ENCODE measurements around the gene TIMM13.

Gene TIMM13

DNA sequence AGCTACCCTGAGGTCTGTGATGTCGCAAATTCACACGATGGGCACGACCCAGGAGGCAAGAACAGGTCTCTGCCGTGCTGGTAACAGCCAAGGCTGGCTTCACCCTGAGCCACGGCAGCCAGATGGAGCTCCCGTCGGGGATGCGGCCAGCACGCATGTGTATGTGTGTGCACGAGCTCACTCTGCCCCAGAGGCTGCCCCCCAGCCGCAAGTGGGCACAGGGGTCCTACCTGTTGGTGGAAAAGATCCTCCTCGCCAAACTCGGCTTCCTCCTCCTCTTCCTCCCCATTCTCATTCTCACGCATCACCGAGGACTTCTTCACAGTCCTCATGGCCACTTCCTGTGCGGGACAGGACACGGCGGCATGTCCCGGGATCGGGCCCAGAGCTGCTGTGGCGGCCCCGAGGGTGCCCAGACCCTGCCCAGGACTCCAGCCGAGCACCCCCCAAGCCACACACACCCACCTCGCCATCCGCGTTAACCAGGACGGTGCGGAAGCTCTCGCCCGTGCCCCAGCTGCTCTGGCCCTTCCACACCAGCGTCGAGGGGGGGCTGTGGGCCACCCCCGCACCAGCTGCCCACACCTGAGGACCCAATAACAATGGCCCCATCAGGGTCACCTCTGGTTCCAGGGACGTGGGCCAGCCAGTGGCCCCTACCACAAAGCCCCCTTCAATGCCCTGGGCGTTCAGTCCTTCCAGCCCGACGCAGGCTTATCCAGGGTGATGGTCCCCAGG, 4.1 kb upstream of the TIMM13 start:
- DNase-seq (ENCODE audit: low read depth) = no peak
- TF ChIP-seq, protein P1, sequence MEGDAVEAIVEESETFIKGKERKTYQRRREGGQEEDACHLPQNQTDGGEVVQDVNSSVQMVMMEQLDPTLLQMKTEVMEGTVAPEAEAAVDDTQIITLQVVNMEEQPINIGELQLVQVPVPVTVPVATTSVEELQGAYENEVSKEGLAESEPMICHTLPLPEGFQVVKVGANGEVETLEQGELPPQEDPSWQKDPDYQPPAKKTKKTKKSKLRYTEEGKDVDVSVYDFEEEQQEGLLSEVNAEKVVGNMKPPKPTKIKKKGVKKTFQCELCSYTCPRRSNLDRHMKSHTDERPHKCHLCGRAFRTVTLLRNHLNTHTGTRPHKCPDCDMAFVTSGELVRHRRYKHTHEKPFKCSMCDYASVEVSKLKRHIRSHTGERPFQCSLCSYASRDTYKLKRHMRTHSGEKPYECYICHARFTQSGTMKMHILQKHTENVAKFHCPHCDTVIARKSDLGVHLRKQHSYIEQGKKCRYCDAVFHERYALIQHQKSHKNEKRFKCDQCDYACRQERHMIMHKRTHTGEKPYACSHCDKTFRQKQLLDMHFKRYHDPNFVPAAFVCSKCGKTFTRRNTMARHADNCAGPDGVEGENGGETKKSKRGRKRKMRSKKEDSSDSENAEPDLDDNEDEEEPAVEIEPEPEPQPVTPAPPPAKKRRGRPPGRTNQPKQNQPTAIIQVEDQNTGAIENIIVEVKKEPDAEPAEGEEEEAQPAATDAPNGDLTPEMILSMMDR (IDR thresholded peaks at IDR 0.05; ENCODE audit: control insufficient read depth, insufficient read depth, low read depth, low read length, missing control alignments) = no peak
- H3K4me3 ChIP-seq (ENCODE audit: control insufficient read depth, low read depth, low read length) = no peak overlapping the region

DNA sequence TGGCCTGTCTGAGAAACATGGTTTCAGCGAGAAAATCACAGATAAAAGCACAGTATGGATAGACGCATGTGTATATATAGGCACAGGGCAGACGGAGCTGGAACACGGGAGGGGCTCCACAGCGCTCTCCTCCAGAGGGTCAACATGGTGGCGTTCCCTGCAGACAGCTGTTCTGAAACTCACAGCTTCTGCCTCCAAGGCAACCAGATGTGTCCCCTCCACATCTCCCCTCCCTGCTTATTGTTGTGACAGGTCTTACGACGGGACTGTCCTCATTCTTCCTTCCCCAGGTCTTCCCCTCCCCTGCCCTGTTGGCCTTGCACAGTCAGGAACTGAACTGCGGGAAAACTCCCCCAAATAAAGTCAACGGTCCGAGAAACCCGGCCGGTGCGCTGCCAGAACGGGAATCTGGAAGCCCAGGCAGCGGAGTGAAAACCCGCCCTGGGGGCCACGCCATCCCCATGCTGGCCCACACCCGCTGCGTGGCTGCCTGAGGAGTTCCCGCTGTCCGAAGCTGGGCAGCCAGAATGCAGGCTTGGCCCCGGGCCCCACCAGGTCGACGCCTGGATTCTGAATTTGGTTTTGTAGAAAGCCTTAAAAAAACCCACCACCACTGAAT, 2.6 kb upstream of the TIMM13 start:
- TF ChIP-seq, protein P1 (IDR thresholded peaks at IDR 0.05; ENCODE audit: control insufficient read depth, insufficient read depth, low read depth, low read length, missing control alignments) = no peak
- DNase-seq (ENCODE audit: low read depth) = no peak
- no peak overlapping the region for H3K4me3 ChIP-seq (ENCODE audit: control insufficient read depth, low read depth, low read length)

DNA sequence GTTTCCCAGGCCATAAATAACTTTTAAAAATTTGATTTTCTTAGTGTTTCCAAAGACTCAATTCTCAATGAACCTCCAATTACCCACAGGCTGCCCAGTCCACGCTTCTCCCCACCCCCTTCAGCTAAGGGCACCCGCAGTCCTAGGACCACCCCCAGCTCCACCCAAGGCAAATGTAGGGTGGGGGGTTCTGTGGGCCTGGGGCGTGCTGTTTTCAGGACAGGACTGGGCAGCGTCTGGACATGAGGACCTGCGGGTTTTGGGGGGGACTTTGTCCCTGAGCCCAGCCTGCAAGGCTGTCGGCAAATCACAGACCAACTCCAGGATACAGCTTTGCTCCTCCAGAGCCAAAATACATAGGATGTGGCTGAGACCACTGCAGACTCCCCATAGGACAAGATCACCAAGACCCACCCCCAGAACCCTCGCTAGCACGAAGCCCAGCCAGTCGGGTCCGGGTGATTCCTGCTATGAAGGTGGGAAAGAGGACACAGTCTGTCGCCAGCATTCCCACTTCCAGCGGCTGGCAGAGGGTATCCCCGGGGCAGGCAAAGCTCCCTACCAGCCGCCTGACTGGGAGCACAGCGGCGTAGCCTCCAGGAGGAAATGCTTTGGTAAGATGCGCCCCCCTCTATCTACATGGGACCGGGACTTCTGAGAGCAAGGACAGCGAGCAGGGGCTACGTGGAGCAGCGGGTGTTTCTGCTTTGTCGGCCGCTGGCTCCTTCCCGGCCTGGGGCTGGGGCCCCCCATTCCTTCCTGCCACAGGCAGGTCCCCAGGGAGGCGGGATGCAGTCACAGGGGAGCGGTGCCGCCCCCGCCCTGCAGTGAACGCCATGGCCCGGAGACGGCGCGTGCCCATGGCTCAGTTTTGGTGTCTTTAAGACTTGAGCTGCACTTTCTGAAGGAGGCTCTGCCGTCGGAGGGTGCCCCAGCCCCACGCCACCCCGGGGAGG, 1.6 kb upstream of the TIMM13 start:
- DNase-seq (ENCODE audit: low read depth) = no peak
- H3K4me3 ChIP-seq (ENCODE audit: control insufficient read depth, low read depth, low read length) = no peak overlapping the region
- TF ChIP-seq, protein P1 (IDR thresholded peaks at IDR 0.05; ENCODE audit: control insufficient read depth, insufficient read depth, low read depth, low read length, missing control alignments) = no peak

DNA sequence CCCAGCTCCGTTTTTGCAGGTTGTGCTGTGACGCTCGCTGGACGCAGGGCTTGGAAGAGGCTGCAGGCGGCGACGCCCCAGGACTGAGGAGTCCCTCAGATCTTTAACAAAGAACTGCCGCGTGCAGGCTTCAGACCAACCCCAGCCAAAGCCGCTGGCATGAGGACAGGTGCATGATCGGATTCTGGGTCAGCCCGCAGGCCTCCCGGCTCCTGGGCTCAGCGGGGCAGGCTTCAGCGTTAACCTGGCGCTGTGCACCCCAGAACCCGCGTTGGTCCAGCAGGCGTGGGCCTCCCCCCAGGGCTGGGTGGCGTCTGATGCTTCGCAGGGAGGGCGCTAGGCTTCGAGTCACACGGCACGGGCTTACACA, 920 bp upstream of the TIMM13 start:
- TF ChIP-seq, protein P1 (IDR thresholded peaks at IDR 0.05; ENCODE audit: control insufficient read depth, insufficient read depth, low read depth, low read length, missing control alignments) = no peak
- no peak overlapping the region for H3K4me3 ChIP-seq (ENCODE audit: control insufficient read depth, low read depth, low read length)
- DNase-seq (ENCODE audit: low read depth) = no peak

DNA sequence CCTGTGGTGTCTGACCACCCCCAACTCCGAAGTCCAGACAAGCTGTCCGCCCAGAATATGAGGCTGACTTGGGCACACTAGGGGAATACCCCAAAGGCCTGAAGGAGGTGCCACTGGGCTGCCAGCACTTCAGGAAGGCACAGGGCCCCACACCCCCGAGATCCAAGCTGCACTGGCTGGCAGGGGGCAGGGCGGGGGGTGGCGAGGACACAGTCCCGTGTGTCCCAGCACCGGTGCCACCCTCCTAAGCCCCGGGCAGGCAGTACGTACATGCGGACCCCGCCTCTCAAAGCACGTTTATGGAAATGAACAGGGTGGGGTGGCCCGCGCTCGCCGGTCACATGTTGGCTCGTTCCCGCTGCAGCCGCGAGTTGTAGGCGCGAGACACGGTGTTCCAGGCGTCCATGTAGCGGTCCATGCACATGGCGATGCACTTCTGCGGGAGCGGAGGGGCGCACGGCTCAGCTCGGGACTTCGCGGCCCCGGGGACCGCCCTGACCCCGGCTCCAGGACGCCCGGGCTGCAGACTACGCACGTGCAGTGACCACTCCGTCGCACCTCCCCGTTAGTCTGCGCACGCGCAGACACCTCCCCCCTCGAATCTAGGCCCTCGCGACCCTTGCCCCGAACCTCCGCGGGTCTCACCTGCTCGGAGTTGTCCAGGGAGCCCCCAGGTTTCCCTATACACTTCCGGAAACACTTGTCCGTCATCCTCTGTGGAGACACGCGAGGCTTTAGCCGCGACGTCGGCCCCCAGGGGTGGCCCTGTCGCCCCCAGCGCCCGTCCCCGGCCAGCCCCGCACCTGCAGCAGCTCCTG, 566 bp downstream of the TIMM13 start:
- H3K4me3 ChIP-seq (ENCODE audit: control insufficient read depth, low read depth, low read length) = peak overlapping the region; percentile 76
- DNase-seq (ENCODE audit: low read depth) = no peak
- TF ChIP-seq, protein P1 (IDR thresholded peaks at IDR 0.05; ENCODE audit: control insufficient read depth, insufficient read depth, low read depth, low read length, missing control alignments) = no peak
